Measurements from ENCODE around the gene F8A2. TPM values are rescaled to one million over a fixed set of nuclear protein-coding genes. Genes with fewer than 3 reads are reported as not detected.

Gene F8A2
- not detected in 2 replicates for total RNA-seq

DNA sequence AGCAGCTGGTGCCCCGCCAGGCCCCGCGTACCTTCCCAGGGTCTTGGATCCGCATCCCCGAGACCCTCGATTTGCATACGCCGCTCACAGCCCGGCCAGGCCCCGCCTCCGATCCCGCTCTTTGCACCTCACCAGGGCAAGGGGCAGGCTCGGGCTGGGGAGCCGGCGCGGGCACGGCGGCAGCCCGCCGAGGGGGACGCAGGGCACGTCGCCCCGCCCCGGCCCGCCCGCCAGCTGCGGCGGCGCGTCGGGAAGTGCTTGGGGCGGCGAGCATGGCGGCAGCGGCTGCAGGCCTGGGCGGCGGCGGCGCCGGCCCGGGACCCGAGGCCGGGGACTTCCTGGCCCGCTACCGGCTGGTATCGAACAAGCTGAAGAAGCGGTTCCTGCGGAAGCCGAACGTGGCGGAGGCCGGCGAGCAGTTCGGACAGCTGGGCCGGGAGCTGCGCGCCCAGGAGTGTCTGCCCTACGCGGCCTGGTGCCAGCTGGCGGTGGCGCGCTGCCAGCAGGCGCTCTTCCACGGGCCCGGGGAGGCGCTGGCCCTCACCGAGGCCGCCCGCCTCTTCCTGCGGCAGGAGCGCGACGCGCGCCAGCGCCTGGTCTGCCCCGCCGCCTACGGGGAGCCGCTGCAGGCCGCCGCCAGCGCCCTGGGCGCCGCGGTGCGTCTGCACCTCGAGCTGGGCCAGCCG is at the start of gene F8A2:
Gene F8A2, plus strand, starts transcription at position 253 of the 686 bp plus-strand sequence. Its CDS starts 20 bp downstream, at position 273.

DNA sequence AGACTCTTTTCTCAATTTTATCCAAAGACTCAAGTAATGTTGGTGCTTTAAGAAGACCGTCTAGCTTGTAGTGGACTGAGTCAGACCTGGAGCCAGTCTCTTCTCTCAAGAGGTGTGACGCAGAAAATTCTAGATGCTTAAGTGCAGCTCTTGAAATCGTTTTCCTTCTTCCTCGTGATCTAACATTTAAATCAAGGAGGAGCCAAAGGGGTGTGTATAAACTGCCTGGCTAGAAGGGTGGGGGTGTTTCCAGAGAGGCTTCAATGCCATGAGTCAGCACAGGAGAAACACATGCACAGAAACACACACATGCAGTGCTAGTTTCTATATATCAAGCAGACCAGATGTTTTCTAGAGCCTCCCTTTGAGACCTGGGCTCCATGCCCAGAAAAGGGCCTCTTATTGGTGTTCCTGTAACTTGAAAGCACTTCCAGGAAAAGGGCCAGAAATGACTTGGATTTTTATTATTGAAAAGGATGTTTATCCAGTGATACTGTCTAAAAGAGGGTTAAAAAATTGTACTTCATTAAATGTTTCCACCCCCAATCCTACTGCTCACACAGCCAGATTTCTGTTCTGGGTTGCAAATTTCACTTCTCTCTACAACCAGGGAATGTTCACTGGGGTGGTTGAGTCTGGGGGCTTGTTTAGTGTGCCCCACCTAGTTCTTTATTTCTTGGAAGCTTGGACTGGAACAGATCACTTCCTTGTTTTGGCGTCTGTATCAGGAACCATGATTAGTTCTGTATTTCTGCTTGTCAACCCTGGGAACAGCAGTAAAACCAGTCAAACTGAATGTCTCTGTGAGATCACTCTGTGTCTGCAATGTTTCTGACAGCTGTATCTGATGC is 47.2 kb upstream of the F8A2 start, which contains the start of gene CLIC2:
Gene CLIC2, minus strand, starts transcription at position 129 of the 851 bp plus-strand sequence. CDS start 187 bp downstream, outside the sequence.

Small RNAs within 50 kb of the gene (small RNA-seq; reads per million reads assigned to genes)
- not detected for gene MIR1184-2

Other genes starting within 250 kb of the F8A2 start
- 97.2 and 103 TPM in 2 replicates for gene VBP1, start 165.6 kb upstream of the F8A2 start, total RNA-seq
- 0.07 TPM in 1 of 2 replicates, not detected in the other for gene RAB39B, start 117.6 kb upstream of the F8A2 start, total RNA-seq
- gene CLIC2, start 47.5 kb upstream of the F8A2 start, total RNA-seq = 10.1 and 18.0 TPM in 2 replicates
- 0.93 and 1.2 TPM in 2 replicates for gene F8A3, start 76.5 kb downstream of the F8A2 start, total RNA-seq
- 1.8 and 2.1 TPM in 2 replicates for gene SPRY3, start 230.5 kb downstream of the F8A2 start, total RNA-seq
- gene TMLHE, start 230.9 kb downstream of the F8A2 start, total RNA-seq = 13.8 and 14.4 TPM in 2 replicates

Measured in thoracic aorta endothelial cell (primary cell).